MCF 10A (cell line): ENCODE data around the gene RIT1. TPM values are rescaled to one million over a fixed set of nuclear protein-coding genes. Genes with fewer than 3 reads are reported as not detected.

Source experiments
- BruUV-seq: library from RNA; stranded (reverse); fragments of 400-500 nt; replicated peaks from 2 replicates; lab custom pipeline; 2021; lab: Mats Ljungman, UMichigan
- CTCF ChIA-PET: fragments of 300-600 bp; sonication (Branson Sonifier 250); formaldehyde crosslinking; extraction: SDS; loops from one replicate; lab custom pipeline; 2021; ENCODE audit warnings: antibody characterized with exemption, inconsistent platforms; lab: Yijun Ruan, JAX
- POLR2A ChIA-PET: fragments of 300-600, 350-650 bp; sonication (Branson Sonifier 250); formaldehyde crosslinking; extraction: SDS; loops from one replicate; lab custom pipeline; 2020; ENCODE audit warnings: antibody characterized with exemption, inconsistent platforms; lab: Yijun Ruan, JAX
- DNase-seq: peaks from one replicate; pipeline ENCODE4 v3.0.0-alpha.2; 2018; ENCODE audit not compliant: unreplicated experiment
- H3K27ac Mint-ChIP-seq: one replicate; pipeline ENCODE4 v1.8.0; 2022; ENCODE audit warnings: mild to moderate bottlenecking, low read depth, mixed read lengths; ENCODE audit not compliant: unreplicated experiment
- H3K27me3 Mint-ChIP-seq: one replicate; pipeline ENCODE4 v1.8.0; 2022; ENCODE audit warnings: mixed read lengths; ENCODE audit not compliant: insufficient read depth, unreplicated experiment
- H3K36me3 Mint-ChIP-seq: one replicate; pipeline ENCODE4 v1.8.0; 2022; ENCODE audit warnings: mild to moderate bottlenecking, moderate library complexity, mixed read lengths; ENCODE audit not compliant: insufficient read depth, unreplicated experiment
- H3K4me1 Mint-ChIP-seq: one replicate; pipeline ENCODE4 v1.8.0; 2022; ENCODE audit warnings: mixed read lengths; ENCODE audit not compliant: insufficient read depth, unreplicated experiment
- H3K4me3 Mint-ChIP-seq: one replicate; pipeline ENCODE4 v1.8.0; 2022; ENCODE audit warnings: mild to moderate bottlenecking, moderate library complexity, mixed read lengths; ENCODE audit not compliant: unreplicated experiment
- H3K9me3 Mint-ChIP-seq: one replicate; pipeline ENCODE4 v1.8.0; 2022; ENCODE audit warnings: mixed read lengths; ENCODE audit not compliant: unreplicated experiment
- CTCF ChIP-seq: fragments of 200-600 bp; IDR thresholded peaks from one replicate; pipeline ENCODE4 v1.8.0; 2022; ENCODE audit warnings: antibody characterized with exemption, mild to moderate bottlenecking; ENCODE audit not compliant: unreplicated experiment
- intact Hi-C: fragments of 100-400 bp; cut with micrococcal nuclease; formaldehyde crosslinking; loops from 2 replicates; pipeline ENCODE4 v1.14.1; 2022
- microRNA-seq: library from miRNA; unstranded; fragments of <30 nt; microRNA quantifications from one replicate; pipeline ENCODE4 v1.2.0, GENCODE V29; 2022
- total RNA-seq: library from RNA; stranded (reverse); gene quantifications from 2 replicates; pipeline ENCODE4 v1.2.3, GENCODE V29; 2022

The RIT1 gene
- total RNA-seq, 1 experiment from 2014 or later: 36.2 TPM

- H3K27me3 Mint-ChIP-seq: no peaks in the 10 kb centered on the region
- peaks cover 88% of the 10 kb centered on the region for H3K36me3 Mint-ChIP-seq
- ChIA-PET CTCF (interaction anchor here (0.6 kb wide), 1 partner anchor 198 kb away, joined by 4 read pairs; no protein-coding TSS in a partner anchor), POLR2A (interaction anchor here (0.7 to 1.0 kb wide), 3 partner anchors 9 to 86 kb away, joined by 3 read pairs; partner anchors contain the start of gene GON4L)
- no peaks in the 10 kb centered on the region for H3K9me3 Mint-ChIP-seq
- intact Hi-C loops: no loop called here
- peaks cover 28% of the 10 kb centered on the region for H3K4me1 Mint-ChIP-seq
- no peak overlapping the region for H3K27ac Mint-ChIP-seq
- TF ChIP-seq CTCF: no peak
- BruUV-seq: no TSS peak
- no peak overlapping the region for H3K4me3 Mint-ChIP-seq
- DNase-seq: no peak
These were observed 63.2 kb downstream of the RIT1 start for GRCh38 chr1:155847823-155848529.

Small RNA genes lying within 50 kb of the gene (microRNA-seq; reads per million reads assigned to microRNA genes)
- gene MIR6738: not detected

Other genes starting within 250 kb of the RIT1 start
- 78.6 and 88.5 TPM in 2 replicates for gene YY1AP1, start 222.6 kb downstream of the RIT1 start, total RNA-seq
- gene DAP3, start 222.3 kb downstream of the RIT1 start, total RNA-seq: 226 and 235 TPM in 2 replicates
- 60.1 and 66.3 TPM in 2 replicates for gene GON4L, start 54.1 kb downstream of the RIT1 start, total RNA-seq
- gene SYT11, start 51.8 kb downstream of the RIT1 start, total RNA-seq: 0.14 TPM in 1 of 2 replicates, not detected in the other
- 90.9 and 104 TPM in 2 replicates for gene KHDC4, start 23.1 kb upstream of the RIT1 start, total RNA-seq
- not detected in 2 replicates for gene RXFP4, start 30.3 kb upstream of the RIT1 start, total RNA-seq
- gene ARHGEF2, start 67.2 kb upstream of the RIT1 start, total RNA-seq: 498 and 555 TPM in 2 replicates
- gene SSR2, start 109.6 kb upstream of the RIT1 start, total RNA-seq: 477 and 589 TPM in 2 replicates
- 49.0 and 51.4 TPM in 2 replicates for gene UBQLN4, start 142.4 kb upstream of the RIT1 start, total RNA-seq
- gene LAMTOR2, start 143.4 kb upstream of the RIT1 start, total RNA-seq: 88.1 and 104 TPM in 2 replicates
- gene RAB25, start 149.8 kb upstream of the RIT1 start, total RNA-seq: 1.6 and 5.5 TPM in 2 replicates
- 0.88 and 0.91 TPM in 2 replicates for gene MEX3A, start 171.1 kb upstream of the RIT1 start, total RNA-seq
- 620 and 716 TPM in 2 replicates for gene LMNA, start 203.4 kb upstream of the RIT1 start, total RNA-seq
- gene SEMA4A, start 242.2 kb upstream of the RIT1 start, total RNA-seq: 1.5 and 4.7 TPM in 2 replicates